Lower leg skin (tissue), 4 donors: ENCODE results near the gene SCAMP2. TPM values are rescaled to one million over a fixed set of nuclear protein-coding genes. Genes with fewer than 3 reads are reported as not detected.

Source experiments
- DNase-seq, 2 donors: peaks; one replicate each; pipeline ENCODE4 v3.0.0-alpha.2; 2019; ENCODE audit warnings: low spot score in 2 of 2
- H3K4me3 ChIP-seq: fragments of 200-600 bp; sonication (generic); 2 replicates; pipeline ENCODE4 v1.5.1; 2017; ENCODE audit warnings: mild to moderate bottlenecking, low read depth; ENCODE audit not compliant: poor library complexity, severe bottlenecking
- POLR2A ChIP-seq, 2 donors: fragments of 450-650 bp; IDR thresholded peaks; one replicate each; pipeline ENCODE4 v1.6.1; 2016 to 2017; ENCODE audit warnings: antibody characterized with exemption in 2 of 2, mild to moderate bottlenecking in 1 of 2, moderate library complexity in 1 of 2
- WGBS, 2 donors: methylation state at CpG; one replicate each; pipeline ENCODE4 v1.1.5; 2018; 5-methylcytosine and 5-hydroxymethylcytosine counted together
- intact Hi-C: fragments of 100-400 bp; cut with DNase I; formaldehyde crosslinking; loops from one replicate; pipeline ENCODE4 v1.15.0; 2023; ENCODE audit warnings: low total_unique reads
- total RNA-seq, 4 donors: library from RNA; depleted of rRNA; stranded (reverse); fragments of >200 nt; gene quantifications; one replicate each; pipeline ENCODE4 v1.1.0, GENCODE V29; 2016
- TF ChIP-seq, protein P1 (sequence below), 3 donors: fragments of 450-650 bp; IDR thresholded peaks; one replicate each; pipeline ENCODE4 v1.5.1; 2016; ENCODE audit warnings: antibody characterized with exemption in 3 of 3, mild to moderate bottlenecking in 3 of 3, moderate library complexity in 2 of 3

SCAMP2 gene
- total RNA-seq, 4 donors from 2014 or later, result 97.2 to 134 (median 107) TPM

DNA sequence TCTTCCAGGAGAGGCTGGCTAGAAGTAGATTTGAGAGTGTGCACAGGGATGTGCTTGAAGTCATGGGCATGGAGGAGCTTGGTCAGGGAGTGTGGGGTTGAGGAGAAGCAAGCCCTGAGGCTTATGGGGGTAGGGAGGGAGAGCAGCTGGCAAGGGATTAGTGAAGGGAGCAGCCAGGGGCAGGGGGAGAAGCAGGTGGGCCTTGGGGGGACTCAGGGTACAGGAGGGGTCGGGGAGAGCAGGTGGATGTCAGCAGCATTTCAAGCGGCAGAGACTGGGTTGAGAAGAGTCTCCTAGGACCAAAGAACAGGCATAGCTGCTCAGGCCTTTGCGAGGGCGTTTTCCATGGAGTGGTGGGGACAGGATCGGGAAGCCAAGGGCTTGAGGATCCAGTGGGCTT is 63.9 kb downstream of the SCAMP2 start:
- H3K4me3 ChIP-seq, result no peak overlapping the region
- DNase-seq, result no peak
- 75 to 83% methylated on average over 5 of the region's 5 CpGs for WGBS, 2 donors
- intact Hi-C loops, result no loop called here
- TF ChIP-seq, protein P1, sequence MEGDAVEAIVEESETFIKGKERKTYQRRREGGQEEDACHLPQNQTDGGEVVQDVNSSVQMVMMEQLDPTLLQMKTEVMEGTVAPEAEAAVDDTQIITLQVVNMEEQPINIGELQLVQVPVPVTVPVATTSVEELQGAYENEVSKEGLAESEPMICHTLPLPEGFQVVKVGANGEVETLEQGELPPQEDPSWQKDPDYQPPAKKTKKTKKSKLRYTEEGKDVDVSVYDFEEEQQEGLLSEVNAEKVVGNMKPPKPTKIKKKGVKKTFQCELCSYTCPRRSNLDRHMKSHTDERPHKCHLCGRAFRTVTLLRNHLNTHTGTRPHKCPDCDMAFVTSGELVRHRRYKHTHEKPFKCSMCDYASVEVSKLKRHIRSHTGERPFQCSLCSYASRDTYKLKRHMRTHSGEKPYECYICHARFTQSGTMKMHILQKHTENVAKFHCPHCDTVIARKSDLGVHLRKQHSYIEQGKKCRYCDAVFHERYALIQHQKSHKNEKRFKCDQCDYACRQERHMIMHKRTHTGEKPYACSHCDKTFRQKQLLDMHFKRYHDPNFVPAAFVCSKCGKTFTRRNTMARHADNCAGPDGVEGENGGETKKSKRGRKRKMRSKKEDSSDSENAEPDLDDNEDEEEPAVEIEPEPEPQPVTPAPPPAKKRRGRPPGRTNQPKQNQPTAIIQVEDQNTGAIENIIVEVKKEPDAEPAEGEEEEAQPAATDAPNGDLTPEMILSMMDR (IDR thresholded peaks at IDR 0.05), result no peak
- TF ChIP-seq POLR2A (IDR thresholded peaks at IDR 0.05), result no peak

DNA sequence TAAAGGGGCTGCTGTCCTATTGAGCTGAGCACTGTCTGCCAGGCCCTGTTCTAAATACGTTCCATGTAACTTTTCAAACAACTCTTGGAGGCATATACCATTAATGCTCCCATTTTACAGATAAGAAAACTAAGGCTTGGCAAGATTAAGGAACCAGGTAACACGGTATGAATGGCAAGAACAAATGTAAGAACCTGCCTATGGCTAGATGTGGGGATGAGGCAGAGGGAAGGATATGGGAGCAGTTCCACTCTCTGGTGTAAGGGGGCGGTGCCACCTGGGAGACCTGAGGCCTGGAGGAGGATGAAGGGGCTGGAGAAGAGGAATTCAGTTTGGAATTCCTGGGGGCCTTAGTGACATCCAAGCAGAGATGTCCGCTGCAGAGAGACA is 64.3 kb downstream of the SCAMP2 start:
- intact Hi-C loops, result no loop called here
- H3K4me3 ChIP-seq, result no peak overlapping the region
- WGBS, 2 donors, result 58 to 66% methylated on average over 4 of the region's 4 CpGs
- TF ChIP-seq, protein P1 (IDR thresholded peaks at IDR 0.05), result no peak
- no peak for TF ChIP-seq POLR2A (IDR thresholded peaks at IDR 0.05)
- no peak for DNase-seq

DNA sequence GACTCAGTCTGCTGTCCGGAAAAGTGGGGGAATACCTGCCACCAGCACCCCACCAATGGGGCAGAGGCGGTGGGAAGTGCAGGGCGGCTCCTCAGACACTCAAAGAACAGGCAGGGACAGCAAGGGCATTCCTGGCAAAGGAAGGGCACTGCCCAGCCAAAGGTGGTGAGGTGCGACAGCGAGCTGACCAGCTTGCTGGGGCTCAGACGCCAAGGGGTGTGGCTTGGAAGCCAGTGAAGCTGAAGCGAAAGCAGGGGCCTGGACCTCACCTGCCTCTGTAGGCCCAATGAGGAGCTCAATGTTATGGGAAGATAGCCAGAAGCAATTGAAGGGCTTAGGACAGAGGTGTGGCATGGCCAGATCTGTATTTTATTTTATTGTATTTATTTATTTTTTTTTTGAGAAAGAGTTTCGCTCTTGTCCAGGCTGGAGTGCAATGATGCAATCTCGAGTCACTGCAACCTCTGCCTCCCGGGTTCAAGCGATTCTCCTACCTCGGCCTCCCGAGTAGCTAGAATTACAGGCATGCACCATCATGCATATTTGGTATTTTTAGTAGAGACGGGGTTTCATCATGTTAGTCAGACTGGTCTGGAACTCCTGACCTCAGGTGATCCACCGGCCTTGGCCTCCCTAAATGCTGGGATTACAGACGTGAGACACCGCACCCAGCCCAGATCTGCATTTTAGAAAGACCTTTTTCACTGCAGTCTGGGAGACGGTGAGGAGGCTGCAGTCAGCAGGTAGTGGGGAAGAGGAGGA is 64.9 kb downstream of the SCAMP2 start:
- TF ChIP-seq, protein P1 (IDR thresholded peaks at IDR 0.05), result no peak
- no peak for TF ChIP-seq POLR2A (IDR thresholded peaks at IDR 0.05)
- no peak overlapping the region for H3K4me3 ChIP-seq
- DNase-seq, result no peak
- WGBS, 2 donors, result 68 to 76% methylated on average over 18 of the region's 18 CpGs
- intact Hi-C loops, result no loop called here

DNA sequence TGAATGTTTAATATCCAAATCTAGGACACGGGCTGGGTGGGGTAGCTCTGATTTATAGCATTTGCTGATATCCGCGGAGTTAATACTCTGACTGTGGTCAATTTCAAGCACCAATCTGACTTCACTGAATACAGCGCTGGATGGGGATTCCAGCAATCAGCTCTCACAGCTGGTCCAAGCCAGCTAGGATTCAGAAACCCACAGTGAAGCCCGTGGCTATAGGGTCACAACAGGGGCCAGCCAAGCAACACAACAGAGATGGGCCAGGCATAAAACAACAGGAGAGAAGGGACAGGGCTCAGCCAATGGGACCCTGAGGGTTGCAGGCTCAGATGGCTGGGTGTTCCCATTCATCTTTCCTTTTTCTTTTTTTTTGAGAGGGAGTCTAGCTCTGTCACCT is 65.9 kb downstream of the SCAMP2 start:
- 37 to 43% methylated on average over 5 of the region's 5 CpGs for WGBS, 2 donors
- DNase-seq, result no peak
- H3K4me3 ChIP-seq, result no peak overlapping the region
- intact Hi-C loops, result no loop called here
- TF ChIP-seq, protein P1 (IDR thresholded peaks at IDR 0.05), result no peak
- TF ChIP-seq POLR2A (IDR thresholded peaks at IDR 0.05), result no peak

DNA sequence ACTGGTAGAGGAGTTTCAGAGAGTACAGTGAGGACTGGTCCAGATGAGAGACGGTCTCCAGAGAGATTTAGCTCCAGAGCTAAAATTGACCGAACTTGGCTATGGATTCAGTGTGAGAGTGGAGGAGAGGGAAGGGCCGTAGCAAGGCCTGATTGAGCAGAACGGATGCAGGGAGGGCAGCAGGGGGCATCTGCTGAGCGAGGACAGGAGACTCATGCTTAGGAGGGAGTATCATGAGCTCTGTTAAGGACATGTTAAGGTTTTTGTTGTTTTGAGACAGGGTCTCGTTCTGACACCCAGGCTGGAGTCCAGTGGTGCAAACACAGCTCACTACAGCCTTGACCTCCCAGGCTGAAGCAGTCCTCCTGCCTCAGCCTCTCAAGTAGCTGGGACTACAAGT is 68.2 kb downstream of the SCAMP2 start:
- no peak overlapping the region for H3K4me3 ChIP-seq
- DNase-seq, result no peak
- WGBS, 2 donors, result 78 to 83% methylated on average over 6 of the region's 6 CpGs
- intact Hi-C loops, result no loop called here
- TF ChIP-seq, protein P1 (IDR thresholded peaks at IDR 0.05), result no peak
- TF ChIP-seq POLR2A (IDR thresholded peaks at IDR 0.05), result no peak
